Measurements from ENCODE around the gene OLAH.

The OLAH gene

GRCh38 chr10:15092855-15093408 is 49.2 kb downstream of the OLAH start:
- no peak for TF ChIP-seq GATA1 (IDR thresholded peaks at IDR 0.05; ENCODE audit: low read depth, low read length)
- TF ChIP-seq POLR2A (IDR thresholded peaks at IDR 0.05; ENCODE audit: low read length): no peak
- DNase-seq: no peak

DNA sequence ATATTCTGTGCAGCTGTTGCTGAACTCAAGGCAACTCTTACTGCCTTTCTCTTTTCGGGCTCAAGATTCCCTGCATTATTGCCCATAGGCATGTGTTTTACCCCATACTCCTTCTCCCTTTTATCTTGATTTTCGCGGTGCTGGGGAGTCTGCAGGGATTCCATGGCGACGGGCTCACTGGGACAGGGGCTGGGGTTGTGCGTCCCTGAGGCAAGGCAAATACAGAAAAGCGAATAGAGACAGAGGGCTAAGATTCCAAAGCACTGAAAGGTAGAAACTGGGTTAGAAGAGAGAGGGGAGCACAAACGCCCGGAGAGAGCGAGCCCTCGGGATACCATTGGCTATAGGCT is 52.9 kb downstream of the OLAH start:
- TF ChIP-seq POLR2A (IDR thresholded peaks at IDR 0.05; ENCODE audit: low read length): no peak
- TF ChIP-seq GATA1 (IDR thresholded peaks at IDR 0.05; ENCODE audit: low read depth, low read length): no peak
- DNase-seq: no peak

- TF ChIP-seq GATA1 (IDR thresholded peaks at IDR 0.05; ENCODE audit: low read depth, low read length) (no peak), POLR2A (IDR thresholded peaks at IDR 0.05; ENCODE audit: low read length) (peak; percentile 90)
Measured at GRCh38 chr10:15097011-15097812, 53.5 kb downstream of the OLAH start, which contains the start of gene RPP38. Gene RPP38 (plus strand): TSS chr10:15097355. CDS start chr10:15103315, 5,960 bp downstream.

DNA sequence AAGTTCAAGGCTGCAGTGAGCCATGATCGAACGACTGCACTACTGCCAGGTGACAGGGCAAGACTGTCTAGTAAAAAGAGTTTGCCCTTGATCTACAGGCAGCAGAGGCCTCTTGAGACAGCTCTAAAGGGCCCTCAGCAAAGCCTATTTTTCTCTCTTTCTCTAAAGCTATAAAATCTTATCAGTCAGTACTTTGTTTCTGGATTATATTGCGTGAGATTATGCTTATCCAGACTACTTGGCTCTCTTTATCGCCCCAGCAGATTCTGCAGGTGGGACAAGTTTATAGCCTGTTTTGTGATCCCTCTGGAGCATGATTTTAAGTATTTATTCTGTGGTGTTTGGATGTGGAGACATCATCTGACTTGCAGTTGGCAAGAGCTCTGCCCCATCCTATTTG is 56.1 kb downstream of the OLAH start:
- no peak for TF ChIP-seq POLR2A (IDR thresholded peaks at IDR 0.05; ENCODE audit: low read length)
- no peak for TF ChIP-seq GATA1 (IDR thresholded peaks at IDR 0.05; ENCODE audit: low read depth, low read length)
- no peak for DNase-seq

More at GRCh38 chr10:15097011-15097812, 53.5 kb downstream of the OLAH start, which contains the start of gene RPP38:
- DNase-seq: peak; percentile 94 to 97

DNA sequence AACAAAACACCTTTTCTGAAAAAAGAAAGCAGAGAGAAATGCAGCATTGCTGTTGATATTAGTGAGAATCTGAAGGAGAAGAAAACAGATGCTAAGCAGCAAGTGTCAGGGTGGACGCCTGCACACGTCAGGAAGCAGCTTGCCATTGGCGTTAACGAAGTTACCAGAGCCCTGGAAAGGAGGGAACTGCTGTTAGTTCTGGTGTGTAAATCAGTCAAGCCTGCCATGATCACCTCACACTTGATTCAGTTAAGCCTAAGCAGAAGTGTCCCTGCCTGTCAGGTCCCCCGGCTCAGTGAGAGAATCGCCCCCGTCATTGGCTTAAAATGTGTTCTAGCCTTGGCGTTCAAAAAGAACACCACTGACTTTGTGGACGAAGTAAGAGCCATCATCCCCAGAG is 59.8 kb downstream of the OLAH start:
- no peak for DNase-seq
- TF ChIP-seq POLR2A (IDR thresholded peaks at IDR 0.05; ENCODE audit: low read length): no peak
- TF ChIP-seq GATA1 (IDR thresholded peaks at IDR 0.05; ENCODE audit: low read depth, low read length): no peak

DNA sequence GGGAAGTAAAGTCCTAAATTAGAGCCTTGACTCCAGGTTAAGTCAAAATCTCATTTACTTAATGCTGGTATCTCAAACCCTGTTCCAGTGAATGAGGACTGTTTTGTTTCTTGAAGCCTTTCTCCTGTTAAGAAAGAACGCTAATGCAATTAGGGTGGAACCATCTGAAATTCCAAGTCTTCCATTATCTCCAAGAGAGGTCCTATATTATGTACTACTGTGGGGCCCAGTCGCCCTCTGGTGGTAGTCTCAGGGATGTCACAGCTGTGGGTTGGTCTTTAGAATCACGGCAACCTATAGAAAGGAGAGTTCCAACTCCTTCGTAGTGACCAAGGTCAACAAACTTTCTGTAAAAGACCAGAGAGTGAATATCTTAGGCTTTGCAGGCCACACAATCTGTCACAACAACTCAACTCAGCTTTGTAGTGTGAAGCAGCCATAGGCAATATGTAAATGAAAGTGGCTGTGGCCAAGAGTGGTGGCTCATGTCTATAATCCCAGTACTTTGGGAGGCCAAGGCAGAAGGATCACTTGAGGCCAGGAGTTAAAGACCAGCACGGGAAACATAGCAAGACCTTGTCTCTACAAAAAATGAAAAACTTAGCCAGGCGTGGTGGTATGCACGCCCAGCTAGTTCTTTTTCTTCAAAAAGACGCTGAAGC is 62.7 kb downstream of the OLAH start:
- DNase-seq: peak; percentile 70 to 82
- TF ChIP-seq GATA1 (IDR thresholded peaks at IDR 0.05; ENCODE audit: low read depth, low read length) (no peak), POLR2A (IDR thresholded peaks at IDR 0.05; ENCODE audit: low read length) (no peak)

DNA sequence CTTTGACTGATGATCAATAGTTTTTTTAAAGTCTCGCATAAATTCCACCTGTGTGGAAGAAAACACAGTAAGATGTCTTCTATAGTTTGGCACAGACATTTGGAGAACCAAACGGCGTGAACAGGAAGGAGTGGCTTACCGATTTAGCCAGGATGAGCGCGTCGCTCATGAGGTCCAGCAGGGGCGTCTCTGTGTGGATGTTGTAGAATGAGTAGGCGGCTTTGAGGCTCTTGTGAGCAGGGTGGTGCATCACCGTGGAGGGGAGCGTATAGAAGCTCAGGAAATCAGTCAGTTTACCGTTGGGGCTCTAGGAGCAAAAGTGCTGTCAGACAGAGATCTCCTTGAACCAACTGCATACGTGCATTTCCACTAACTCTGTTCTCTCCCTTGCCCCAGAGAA is 68.9 kb downstream of the OLAH start:
- TF ChIP-seq GATA1 (IDR thresholded peaks at IDR 0.05; ENCODE audit: low read depth, low read length) (no peak), POLR2A (IDR thresholded peaks at IDR 0.05; ENCODE audit: low read length) (no peak)
- DNase-seq: no peak

DNA sequence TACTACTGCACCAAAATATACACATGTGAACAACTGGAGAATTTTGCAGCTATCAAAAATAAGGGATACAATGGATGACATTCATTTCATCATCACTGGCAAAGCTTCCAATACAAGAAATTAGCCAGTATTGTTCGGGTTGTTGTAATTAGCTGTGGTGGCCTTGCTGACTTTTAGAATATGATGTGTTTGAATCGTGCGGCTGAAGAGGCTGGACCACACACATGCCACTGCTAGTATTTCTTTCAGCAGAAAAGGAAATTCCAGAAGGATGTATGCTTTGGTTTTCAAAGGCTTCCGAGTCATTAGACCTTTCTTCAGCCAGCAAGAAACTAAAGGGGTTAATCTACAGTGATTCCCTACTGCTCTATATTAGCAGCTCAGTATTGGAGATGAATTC is 70.0 kb downstream of the OLAH start:
- no peak for TF ChIP-seq GATA1 (IDR thresholded peaks at IDR 0.05; ENCODE audit: low read depth, low read length)
- no peak for TF ChIP-seq POLR2A (IDR thresholded peaks at IDR 0.05; ENCODE audit: low read length)
- no peak for DNase-seq

- no peak for DNase-seq
- no peak for TF ChIP-seq GATA1 (IDR thresholded peaks at IDR 0.05; ENCODE audit: low read depth, low read length)
- no peak for TF ChIP-seq POLR2A (IDR thresholded peaks at IDR 0.05; ENCODE audit: low read length)
Measured at GRCh38 chr10:15116225-15116624, 72.5 kb downstream of the OLAH start.

DNA sequence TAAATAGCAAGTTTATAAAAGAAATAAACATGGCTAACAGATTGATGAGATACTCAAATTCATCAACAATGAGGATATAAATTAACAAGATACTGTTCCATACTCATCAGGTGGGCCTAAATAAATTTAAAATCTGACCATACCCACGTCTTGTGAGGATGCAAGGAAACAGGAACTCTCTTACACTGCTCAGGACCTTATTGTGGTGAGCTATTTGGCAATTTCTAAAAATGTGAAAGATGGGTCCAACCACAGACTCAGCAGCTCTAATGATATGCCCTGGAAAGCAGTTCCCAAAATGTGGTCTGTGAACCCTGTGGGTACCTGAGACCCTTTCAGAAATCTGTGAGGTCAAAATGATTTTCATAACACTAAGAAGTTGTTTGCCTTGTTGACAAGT is 74.9 kb downstream of the OLAH start:
- no peak for TF ChIP-seq GATA1 (IDR thresholded peaks at IDR 0.05; ENCODE audit: low read depth, low read length)
- TF ChIP-seq POLR2A (IDR thresholded peaks at IDR 0.05; ENCODE audit: low read length): no peak
- no peak for DNase-seq

- TF ChIP-seq POLR2A (IDR thresholded peaks at IDR 0.05; ENCODE audit: low read length) (no peak), GATA1 (IDR thresholded peaks at IDR 0.05; ENCODE audit: low read depth, low read length) (no peak)
- DNase-seq: no peak
Measured at GRCh38 chr10:15120523-15120922, 76.8 kb downstream of the OLAH start.

DNA sequence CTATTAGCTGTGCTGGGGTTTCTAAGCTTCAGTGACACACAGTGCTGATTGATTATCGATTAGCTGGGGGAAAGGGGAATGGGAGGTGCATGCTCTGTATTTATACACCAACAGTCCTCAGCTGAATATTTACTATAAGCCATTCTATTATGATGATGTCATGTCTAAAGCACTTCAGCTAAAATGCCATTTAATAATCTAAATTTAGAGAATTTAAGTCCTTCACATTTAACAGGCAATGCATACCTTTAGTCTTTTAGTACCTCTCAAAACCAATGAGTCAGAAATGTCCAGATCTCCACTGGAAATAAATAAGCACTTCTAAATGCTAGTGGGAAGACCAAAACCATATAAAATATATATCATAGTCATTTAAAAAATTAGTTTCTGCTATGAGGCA is 78.0 kb downstream of the OLAH start:
- TF ChIP-seq GATA1 (IDR thresholded peaks at IDR 0.05; ENCODE audit: low read depth, low read length) (no peak), POLR2A (IDR thresholded peaks at IDR 0.05; ENCODE audit: low read length) (no peak)
- no peak for DNase-seq

DNA sequence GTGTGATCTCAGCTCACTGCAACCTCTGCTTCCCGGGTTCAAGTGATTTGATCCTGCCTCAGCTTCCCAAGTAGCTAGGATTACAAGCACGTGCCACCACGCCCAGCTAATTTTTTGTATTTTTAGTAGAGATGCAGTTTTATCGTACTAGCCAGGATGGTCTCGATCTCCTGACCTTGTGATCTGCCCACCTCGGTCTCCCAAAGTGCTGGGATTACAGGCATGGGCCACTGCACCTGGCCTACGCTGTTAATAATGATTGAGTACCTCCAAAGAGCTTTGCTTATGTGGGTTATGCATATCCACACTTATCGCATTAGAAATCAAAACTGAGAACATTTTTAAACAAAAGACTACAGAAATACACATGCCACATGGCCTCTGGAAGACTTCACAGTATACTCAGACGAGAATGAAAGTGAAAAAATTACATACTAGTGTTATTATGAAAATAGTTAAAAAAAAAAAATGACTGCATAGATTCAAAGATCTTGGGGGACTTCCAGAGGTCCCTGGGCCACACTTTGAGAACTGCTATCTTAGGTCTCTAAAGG is 78.8 kb downstream of the OLAH start:
- DNase-seq: no peak
- TF ChIP-seq GATA1 (IDR thresholded peaks at IDR 0.05; ENCODE audit: low read depth, low read length) (no peak), POLR2A (IDR thresholded peaks at IDR 0.05; ENCODE audit: low read length) (no peak)

Measured in erythroblast (primary cell).